GM13977 (cell line): Measurements from ENCODE around the gene NUCB1.

Experiments used
- DNase-seq: peaks from one replicate; pipeline ENCODE4 v3.0.0; 2012; ENCODE audit warnings: low spot score
- CTCF ChIP-seq: IDR thresholded peaks from 2 replicates; pipeline ENCODE4 v1.5.1; 2012; ENCODE audit warnings: mild to moderate bottlenecking, control low read depth; ENCODE audit not compliant: insufficient read depth; ENCODE audit errors: extremely low read depth, missing control alignments
- in situ Hi-C: fragments of 300-500 bp; cut with MboI; formaldehyde crosslinking; loops from one replicate; pipeline ENCODE4 v1.12.0; 2022; ENCODE audit warnings: low sequenced_read_pairs, low pct_unique_long_range_greater_than_20kb, mixed read lengths, inconsistent platforms; ENCODE audit not compliant: unreplicated experiment

Gene NUCB1

GRCh38 chr19:48963371-48964204 lies 63.5 kb downstream of the NUCB1 start:
- TF ChIP-seq CTCF: no peak
- in situ Hi-C loops: loop anchor here (25.0 kb wide), 2 partner anchors 101 to 326 kb away; partner anchors contain the start of genes CA11, DBP, PLEKHA4 and PPP1R15A
- DNase-seq: peak; percentile 88

DNA sequence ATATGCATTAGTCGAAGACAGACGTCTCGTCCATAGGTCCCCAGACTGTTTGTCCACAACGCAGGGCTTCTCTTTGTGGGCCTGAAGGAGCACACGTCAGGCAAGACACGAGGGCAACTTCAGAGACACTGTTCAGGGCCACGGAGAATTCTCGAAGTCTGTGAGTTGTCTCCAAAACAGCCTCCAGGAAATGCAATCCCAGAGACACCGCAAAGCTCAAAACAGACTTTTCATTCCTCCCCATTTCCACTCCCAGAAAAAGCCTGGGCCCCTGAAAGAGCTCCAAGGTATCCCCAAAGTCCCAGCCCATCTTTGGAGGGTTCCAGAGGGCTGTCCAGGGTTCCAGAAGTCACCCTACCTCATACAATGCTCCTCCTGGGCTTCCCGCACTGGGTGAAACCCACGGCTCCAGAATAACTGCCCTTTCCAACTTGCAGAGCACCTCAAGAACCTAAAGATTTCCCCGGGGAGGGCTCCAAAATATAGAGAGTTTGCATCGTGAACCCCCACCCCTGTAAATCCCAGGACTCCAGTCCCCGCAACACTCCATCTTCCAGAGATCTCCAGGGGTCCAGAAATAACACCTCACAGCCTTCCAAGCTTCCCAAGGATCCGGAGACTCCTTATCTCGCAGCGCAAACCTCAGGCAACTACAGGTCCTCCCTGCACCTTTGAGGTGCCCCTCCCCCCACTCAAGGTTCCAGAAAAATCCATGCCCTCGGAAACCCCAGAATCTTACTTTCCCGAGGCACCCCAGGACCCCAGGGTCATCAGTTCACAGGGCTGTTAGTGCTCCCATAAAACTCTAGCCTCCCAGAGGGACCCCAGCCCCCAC lies 64.3 kb downstream of the NUCB1 start:
- in situ Hi-C loops: loop anchor here (25.0 kb wide), 2 partner anchors 102 to 327 kb away; partner anchors contain the start of genes CA11, DBP, PLEKHA4 and PPP1R15A
- no peak for DNase-seq
- no peak for TF ChIP-seq CTCF

GRCh38 chr19:48965040-48965805 lies 65.1 kb downstream of the NUCB1 start, which contains the start of gene FTL:
FTL (plus strand) TSS chr19:48965309; CDS start chr19:48965508, 199 bp downstream.
- in situ Hi-C loops: loop anchor here (25.0 kb wide), 2 partner anchors 103 to 328 kb away; partner anchors contain the start of genes CA11, DBP, PLEKHA4 and PPP1R15A
- peak; percentile 97 for DNase-seq
- TF ChIP-seq CTCF: no peak

DNA sequence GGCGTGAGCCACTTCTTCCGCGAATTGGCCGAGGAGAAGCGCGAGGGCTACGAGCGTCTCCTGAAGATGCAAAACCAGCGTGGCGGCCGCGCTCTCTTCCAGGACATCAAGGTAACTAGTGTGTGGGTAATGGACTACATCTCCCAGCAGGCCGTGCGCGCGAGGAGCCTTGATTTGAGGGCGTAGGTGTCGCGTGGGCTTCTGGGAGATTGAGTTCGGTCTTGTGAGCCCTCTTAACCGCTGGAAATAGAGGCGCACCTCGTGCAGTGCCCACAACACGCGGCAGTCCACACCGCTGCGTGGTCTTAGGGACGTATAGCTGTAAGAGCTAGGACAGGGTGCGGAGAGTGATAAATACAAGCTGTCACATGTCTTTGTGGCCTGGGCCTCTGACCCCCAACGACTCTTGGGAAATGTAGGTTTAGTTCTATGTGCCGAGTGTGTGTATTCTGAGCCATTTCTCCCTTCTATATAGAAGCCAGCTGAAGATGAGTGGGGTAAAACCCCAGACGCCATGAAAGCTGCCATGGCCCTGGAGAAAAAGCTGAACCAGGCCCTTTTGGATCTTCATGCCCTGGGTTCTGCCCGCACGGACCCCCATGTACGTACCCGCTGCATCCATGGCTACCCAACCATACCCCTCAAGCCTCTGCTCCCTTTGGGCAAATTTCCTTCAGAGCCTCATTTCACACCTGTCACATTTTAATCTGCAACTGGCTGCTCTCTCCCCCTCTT lies 65.9 kb downstream of the NUCB1 start:
- in situ Hi-C loops: loop anchor here (25.0 kb wide), 2 partner anchors 104 to 329 kb away; partner anchors contain the start of genes CA11, DBP, PLEKHA4 and PPP1R15A
- TF ChIP-seq CTCF: no peak
- peak; percentile 82 for DNase-seq

GRCh38 chr19:48966541-48967345 lies 66.6 kb downstream of the NUCB1 start:
- no peak for TF ChIP-seq CTCF
- in situ Hi-C loops: loop anchor here (25.0 kb wide), 2 partner anchors 104 to 329 kb away; partner anchors contain the start of genes CA11, DBP, PLEKHA4 and PPP1R15A

More at GRCh38 chr19:48966541-48967345, 66.6 kb downstream of the NUCB1 start:
- DNase-seq: no peak
